ENCODE data around the gene TUFM.
"Not testable (repeated sequence)": the region's sequence is repeated elsewhere in the genome, so short reads cannot be mapped to it uniquely, and the experiment has no call there.

TUFM gene

GRCh38 chr16:28838558-28838918 is 7.6 kb downstream of the TUFM start:
- no peak for DNase-seq

GRCh38 chr16:28837672-28838557 is 8.2 kb downstream of the TUFM start:
- DNase-seq = no peak

GRCh38 chr16:28836761-28837064 is 9.4 kb downstream of the TUFM start:
- DNase-seq = no peak

- DNase-seq = no peak
Observed at GRCh38 chr16:28835864-28836760, 10.0 kb downstream of the TUFM start.

DNA sequence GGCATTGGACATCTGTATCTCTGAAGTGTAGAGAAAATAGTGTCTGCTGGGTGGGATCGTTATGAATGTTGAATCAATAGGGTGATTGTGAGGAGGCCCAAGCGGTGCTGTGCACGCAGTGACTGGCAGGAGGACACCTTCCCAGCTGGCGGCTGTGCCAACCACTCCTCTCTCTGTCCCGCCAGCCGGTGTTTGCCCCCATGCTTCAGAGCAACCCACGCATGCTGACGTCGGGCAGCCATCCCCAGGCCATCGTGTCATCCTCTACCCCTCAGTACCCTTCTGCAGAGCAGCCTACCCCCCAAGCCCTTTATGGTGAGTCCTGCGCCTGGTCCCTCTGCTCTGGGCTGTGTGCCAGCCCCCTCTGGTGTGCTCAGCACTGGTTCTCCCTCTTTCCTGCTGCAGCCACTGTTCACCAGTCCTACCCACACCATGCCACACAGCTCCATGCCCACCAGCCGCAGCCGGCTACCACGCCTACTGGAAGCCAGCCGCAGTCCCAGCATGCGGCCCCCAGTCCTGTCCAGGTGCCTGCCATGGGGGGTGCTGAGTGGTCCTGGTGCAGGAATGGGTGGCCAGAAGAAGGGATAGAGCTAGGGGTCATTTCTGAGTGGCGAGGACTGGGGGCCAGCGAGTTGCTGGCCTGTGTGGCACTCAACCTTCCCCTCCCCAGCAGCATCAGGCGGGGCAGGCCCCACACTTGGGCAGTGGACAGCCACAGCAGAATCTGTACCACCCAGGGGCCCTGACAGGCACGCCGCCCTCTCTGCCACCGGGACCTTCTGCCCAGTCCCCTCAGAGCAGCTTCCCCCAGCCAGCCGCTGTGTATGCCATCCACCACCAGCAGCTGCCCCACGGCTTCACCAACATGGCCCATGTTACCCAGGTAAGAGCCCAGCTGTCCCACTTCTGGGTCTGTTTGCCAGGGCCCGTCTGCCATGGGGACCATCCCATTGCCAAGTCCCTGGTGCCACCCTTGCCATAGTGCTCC is 11.0 kb downstream of the TUFM start:
- DNase-seq = no peak

DNA sequence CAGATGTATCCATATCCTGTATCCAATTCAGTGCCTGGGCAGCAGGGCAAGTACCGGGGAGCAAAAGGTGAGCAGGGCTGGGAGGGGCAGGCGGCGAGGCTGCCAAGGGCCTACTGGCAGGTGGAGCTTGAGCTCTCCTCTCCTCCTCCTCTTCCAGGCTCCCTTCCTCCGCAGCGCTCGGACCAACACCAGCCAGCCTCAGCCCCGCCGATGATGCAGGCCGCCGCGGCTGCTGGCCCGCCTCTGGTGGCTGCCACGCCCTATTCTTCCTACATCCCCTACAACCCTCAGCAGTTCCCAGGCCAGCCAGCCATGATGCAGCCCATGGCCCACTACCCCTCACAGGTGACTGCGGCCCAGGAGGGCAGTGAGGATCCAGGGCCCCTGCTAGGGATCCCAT is 11.8 kb downstream of the TUFM start:
- DNase-seq = no peak

DNA sequence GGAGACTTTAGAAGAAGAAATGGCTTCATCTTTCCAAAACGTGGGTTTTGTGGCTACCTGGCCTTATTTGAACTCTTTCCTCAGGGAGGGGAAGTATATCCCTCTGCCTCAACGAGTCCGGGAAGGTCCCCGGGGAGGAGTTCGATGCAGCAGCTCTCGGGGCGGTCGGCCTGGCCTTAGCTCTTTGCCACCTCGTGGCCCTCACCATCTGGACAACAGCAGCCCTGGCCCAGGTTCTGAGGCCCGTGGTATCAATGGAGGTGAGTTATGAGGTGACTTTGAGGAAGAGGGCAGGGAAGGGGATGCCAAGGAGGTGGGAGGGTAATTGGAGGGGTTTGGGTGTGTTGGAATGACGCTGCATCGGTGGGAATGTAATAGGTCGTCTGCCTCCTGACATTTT is 15.6 kb downstream of the TUFM start:
- no peak for DNase-seq

- no peak for DNase-seq
Observed at GRCh38 chr16:28829747-28830146, 16.4 kb downstream of the TUFM start.

- no peak for DNase-seq
Observed at GRCh38 chr16:28826141-28826540, 20.0 kb downstream of the TUFM start.

- no peak for DNase-seq
Observed at GRCh38 chr16:28824717-28824973, 21.5 kb downstream of the TUFM start.

GRCh38 chr16:28823873-28824716 is 22.1 kb downstream of the TUFM start:
- peak; percentile 99 for DNase-seq

GRCh38 chr16:28823291-28823872 is 22.8 kb downstream of the TUFM start:
- no peak for DNase-seq

DNA sequence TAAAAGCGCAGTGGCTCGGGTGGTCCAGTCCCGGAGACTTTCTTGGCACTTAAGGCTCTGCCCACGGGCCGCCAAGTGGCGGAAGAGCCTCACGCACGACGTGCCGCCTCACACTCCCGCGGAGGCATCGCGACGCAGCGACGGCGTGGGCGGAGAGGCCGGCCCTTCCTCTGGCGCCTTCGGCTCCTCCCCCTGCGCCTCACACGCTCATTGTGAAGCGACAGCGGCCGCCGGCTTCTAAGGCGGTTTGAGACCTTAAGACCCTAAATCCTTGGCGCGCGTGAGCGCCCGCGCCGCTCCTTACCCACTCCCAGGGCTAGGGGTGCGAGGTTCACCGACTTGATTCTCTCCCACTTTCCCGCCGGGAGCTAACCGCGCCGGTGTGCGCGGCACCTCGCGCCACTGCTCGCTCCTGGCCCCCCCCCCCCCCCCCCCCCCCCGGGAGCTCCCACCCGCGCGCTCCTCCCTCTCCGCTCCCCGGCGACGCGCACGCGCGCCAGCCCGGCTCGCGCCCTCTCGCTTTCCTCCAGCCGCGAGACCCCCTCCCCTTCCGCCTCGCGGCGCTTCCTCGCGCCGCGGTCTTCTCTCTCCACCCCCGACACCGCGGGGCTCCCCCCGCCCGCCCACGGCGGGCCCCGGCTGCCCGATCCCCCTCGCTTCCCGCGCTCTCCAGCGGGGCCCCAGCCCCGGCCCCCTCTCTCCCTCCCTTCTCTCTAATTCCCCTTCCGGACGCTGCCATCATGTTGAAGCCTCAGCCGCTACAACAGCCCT is 23.4 kb downstream of the TUFM start, which contains the start of gene ATXN2L:
TSS of gene ATXN2L (plus strand) at position 480 of the 771 bp plus-strand sequence. CDS start at position 741, 261 bp downstream.
- peak; percentile 95 for DNase-seq

- no peak for DNase-seq
Observed at GRCh38 chr16:28821874-28822519, 24.2 kb downstream of the TUFM start.

DNA sequence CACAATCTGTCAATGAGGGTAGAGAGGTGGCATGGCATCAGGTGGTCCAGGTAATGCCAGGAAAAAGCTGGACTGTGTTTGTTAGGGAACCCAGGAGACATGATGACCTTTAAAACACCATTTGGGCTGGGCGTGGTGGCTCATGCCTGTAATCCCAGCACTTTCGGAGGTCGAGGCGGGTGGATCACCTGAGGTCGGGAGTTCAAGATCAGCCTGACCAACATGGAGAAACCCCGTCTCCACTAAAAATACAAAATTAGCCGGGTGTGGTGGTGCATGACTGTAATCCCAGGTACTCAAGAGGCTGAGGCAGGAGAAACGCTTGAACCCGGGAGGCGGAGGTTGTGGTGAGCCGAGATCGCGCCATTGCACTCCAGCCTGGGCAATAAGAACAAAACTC is 25.6 kb downstream of the TUFM start:
- DNase-seq = not testable (repeated sequence)

- no peak for DNase-seq
Observed at GRCh38 chr16:28820016-28820415, 26.1 kb downstream of the TUFM start.

- not testable (repeated sequence) for DNase-seq
Observed at GRCh38 chr16:28807445-28808120, 38.6 kb downstream of the TUFM start.

GRCh38 chr16:28802235-28803019 is 43.7 kb downstream of the TUFM start:
- peak; percentile 88 for DNase-seq

Data from activated CD4-positive, alpha-beta T cell treated with anti-CD3 and anti-CD28 coated beads, Interleukin-2, amount 50 U/mL, for 16 hours (primary cell).